Esophagus squamous epithelium (tissue), 5 donors: ENCODE data around the gene ANKH. TPM values are rescaled to one million over a fixed set of nuclear protein-coding genes. Genes with fewer than 3 reads are reported as not detected.

ENCODE experiments used
- DNase-seq: peaks from one replicate; lab custom pipeline; 2025; lab: John Stamatoyannopoulos, UW
- H3K27ac ChIP-seq, 4 donors: fragments of 200-600 bp; sonication (generic); one replicate each; pipeline ENCODE4 v1.5.1; 2016 to 2019; ENCODE audit warnings: mild to moderate bottlenecking in 1 of 4
- H3K27me3 ChIP-seq, 4 donors: fragments of 200-600 bp; sonication (generic); 1 replicate in 3 of 4; 2 replicates in 1 of 4; pipeline versions ENCODE4 v1.5.1 to v1.6.0; 2017 to 2021; ENCODE audit warnings: antibody characterized with exemption in 1 of 4
- H3K36me3 ChIP-seq, 3 donors: fragments of 200-600 bp; sonication (generic); one replicate each; pipeline ENCODE4 v1.5.1; 2016 to 2019
- H3K4me1 ChIP-seq, 3 donors: fragments of 200-600 bp; sonication (generic); one replicate each; pipeline ENCODE4 v1.5.1; 2017 to 2019
- H3K4me3 ChIP-seq, 4 donors: fragments of 200-600 bp; sonication (generic); 1 replicate in 3 of 4; 2 replicates in 1 of 4; pipeline ENCODE4 v1.5.1; 2016 to 2019; ENCODE audit warnings: mild to moderate bottlenecking in 2 of 4, moderate library complexity in 1 of 4
- H3K9me3 ChIP-seq, 3 donors: fragments of 200-600 bp; sonication (generic); one replicate each; pipeline ENCODE4 v1.5.1; 2016 to 2019
- CTCF ChIP-seq, 6 experiments: fragments of 450-650 bp in 4 of 6; fragments of 200-600 bp in 2 of 6; sonication (generic) in 2 of 6; IDR thresholded peaks; one replicate each; pipeline ENCODE4 v1.5.1; 2016 to 2019; ENCODE audit warnings: antibody characterized with exemption in 6 of 6, mild to moderate bottlenecking in 4 of 6, moderate library complexity in 4 of 6
- POLR2A ChIP-seq, 4 donors: fragments of 450-650 bp; IDR thresholded peaks; one replicate each; pipeline ENCODE4 v1.6.1; 2017; ENCODE audit warnings: antibody characterized with exemption in 4 of 4, mild to moderate bottlenecking in 4 of 4, moderate library complexity in 3 of 4
- WGBS, 2 donors: methylation state at CpG; one replicate each; pipeline ENCODE4 v1.1.5; 2018; 5-methylcytosine and 5-hydroxymethylcytosine counted together
- intact Hi-C: fragments of 100-400 bp; cut with DNase I; formaldehyde crosslinking; loops from one replicate; pipeline ENCODE4 v1.15.0; 2022
- total RNA-seq, 4 donors: library from RNA; depleted of rRNA; stranded (reverse); fragments of >200 nt; gene quantifications; one replicate each; pipeline ENCODE4 v1.1.0, GENCODE V29; 2016
- donor health status: DM: yes; HTN: yes; CAD: no.

Gene ANKH
- total RNA-seq, 4 donors from 2014 or later: 10.0 to 38.0 (median 16.7) TPM

GRCh38 chr5:14664270-14665100 lies 207.1 kb downstream of the ANKH start, which contains the start of gene OTULIN:
OTULIN (plus strand) TSS chr5:14664718; CDS start chr5:14664826, 108 bp downstream.
- intact Hi-C loops: no loop called here
- Histone ChIP-seq H3K4me3 (peak within 1 kb of the TSS; percentile 68 to 93 (median 80)), H3K4me1 (peaks cover 34 to 88% (median 45%) of the 10 kb centered on the region in 3 donors), H3K9me3 (no peaks in the 10 kb centered on the region), H3K36me3 (peaks cover 0 to 7% (median 0%) of the 10 kb centered on the region in 3 donors), H3K27me3 (no peaks in the 10 kb centered on the region), H3K27ac (peak within 1 kb of the TSS; percentile 91 to 99 (median 97))
- TF ChIP-seq CTCF (IDR thresholded peaks at IDR 0.05) (peak in 1 of 6 experiments; percentile 6), POLR2A (IDR thresholded peaks at IDR 0.05) (peak in 3 of 4 donors; percentile 89 to 99 (median 93))
- DNase-seq: peak; percentile 38
- WGBS, 2 donors: 0% methylated on average over 18 of the region's 115 CpGs; no CpG with 5 or more reads in 1 of the 2 donors

- no peaks in the 10 kb centered on the region for H3K9me3 ChIP-seq
- H3K4me1 ChIP-seq: peaks cover 28 to 83% (median 45%) of the 10 kb centered on the region in 3 donors
- intact Hi-C loops: no loop called here
- H3K4me3 ChIP-seq: peak overlapping the region; percentile 68 to 93 (median 80)
- peak overlapping the region; percentile 91 to 99 (median 97) for H3K27ac ChIP-seq
- peaks cover 0 to 7% (median 0%) of the 10 kb centered on the region in 3 donors for H3K36me3 ChIP-seq
- TF ChIP-seq POLR2A (IDR thresholded peaks at IDR 0.05) (no peak), CTCF (IDR thresholded peaks at IDR 0.05) (no peak)
- WGBS, 2 donors: 2 to 3% methylated on average over 11 to 13 of the region's 24 CpGs
- H3K27me3 ChIP-seq: no peaks in the 10 kb centered on the region
- no peak for DNase-seq
These were observed 207.8 kb downstream of the ANKH start for GRCh38 chr5:14663734-14664269.

GRCh38 chr5:14662721-14663260 lies 208.8 kb downstream of the ANKH start:
- H3K4me1 ChIP-seq: peaks cover 28 to 73% (median 45%) of the 10 kb centered on the region in 3 donors
- DNase-seq: no peak
- 85 to 89% methylated on average over 7 of the region's 7 CpGs for WGBS, 2 donors
- intact Hi-C loops: no loop called here
- TF ChIP-seq POLR2A (IDR thresholded peaks at IDR 0.05): no peak
- TF ChIP-seq CTCF (IDR thresholded peaks at IDR 0.05): no peak
- no peaks in the 10 kb centered on the region for H3K27me3 ChIP-seq
- H3K9me3 ChIP-seq: no peaks in the 10 kb centered on the region
- H3K36me3 ChIP-seq: no peaks in the 10 kb centered on the region
- H3K4me3 ChIP-seq: peak overlapping the region in 1 of 4 donors; percentile 93
- H3K27ac ChIP-seq: peak overlapping the region in 3 of 4 donors; percentile 91 to 99 (median 98)

- DNase-seq: no peak
- Histone ChIP-seq H3K4me1 (peaks cover 18 to 53% (median 29%) of the 10 kb centered on the region in 3 donors), H3K27ac (peak overlapping the region; percentile 29 to 76 (median 56))
These were observed 210.7 kb downstream of the ANKH start for GRCh38 chr5:14660833-14661232.

More at GRCh38 chr5:14660833-14661232, 210.7 kb downstream of the ANKH start:
- no peaks in the 10 kb centered on the region for H3K9me3 ChIP-seq
- TF ChIP-seq CTCF (IDR thresholded peaks at IDR 0.05): no peak
- TF ChIP-seq POLR2A (IDR thresholded peaks at IDR 0.05): no peak
- 40 to 54% methylated on average over 2 of the region's 2 CpGs for WGBS, 2 donors
- H3K27me3 ChIP-seq: no peaks in the 10 kb centered on the region
- no peak overlapping the region for H3K4me3 ChIP-seq
- intact Hi-C loops: no loop called here
- no peaks in the 10 kb centered on the region for H3K36me3 ChIP-seq
